HK-2 (cell line): ENCODE data around the gene CEP70.
A peak's percentile ranks its signal among the peaks of the same experiment; 100 is the strongest.
"Not testable (repeated sequence)": the region's sequence is repeated elsewhere in the genome, so short reads cannot be mapped to it uniquely, and the experiment has no call there.

Experiments used
- DNase-seq: peaks from one replicate; pipeline ENCODE4 v3.0.0-alpha.2; 2018; ENCODE audit not compliant: unreplicated experiment

The CEP70 gene, protein sequence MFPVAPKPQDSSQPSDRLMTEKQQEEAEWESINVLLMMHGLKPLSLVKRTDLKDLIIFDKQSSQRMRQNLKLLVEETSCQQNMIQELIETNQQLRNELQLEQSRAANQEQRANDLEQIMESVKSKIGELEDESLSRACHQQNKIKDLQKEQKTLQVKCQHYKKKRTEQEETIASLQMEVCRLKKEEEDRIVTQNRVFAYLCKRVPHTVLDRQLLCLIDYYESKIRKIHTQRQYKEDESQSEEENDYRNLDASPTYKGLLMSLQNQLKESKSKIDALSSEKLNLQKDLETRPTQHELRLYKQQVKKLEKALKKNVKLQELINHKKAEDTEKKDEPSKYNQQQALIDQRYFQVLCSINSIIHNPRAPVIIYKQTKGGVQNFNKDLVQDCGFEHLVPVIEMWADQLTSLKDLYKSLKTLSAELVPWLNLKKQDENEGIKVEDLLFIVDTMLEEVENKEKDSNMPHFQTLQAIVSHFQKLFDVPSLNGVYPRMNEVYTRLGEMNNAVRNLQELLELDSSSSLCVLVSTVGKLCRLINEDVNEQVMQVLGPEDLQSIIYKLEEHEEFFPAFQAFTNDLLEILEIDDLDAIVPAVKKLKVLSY

DNA sequence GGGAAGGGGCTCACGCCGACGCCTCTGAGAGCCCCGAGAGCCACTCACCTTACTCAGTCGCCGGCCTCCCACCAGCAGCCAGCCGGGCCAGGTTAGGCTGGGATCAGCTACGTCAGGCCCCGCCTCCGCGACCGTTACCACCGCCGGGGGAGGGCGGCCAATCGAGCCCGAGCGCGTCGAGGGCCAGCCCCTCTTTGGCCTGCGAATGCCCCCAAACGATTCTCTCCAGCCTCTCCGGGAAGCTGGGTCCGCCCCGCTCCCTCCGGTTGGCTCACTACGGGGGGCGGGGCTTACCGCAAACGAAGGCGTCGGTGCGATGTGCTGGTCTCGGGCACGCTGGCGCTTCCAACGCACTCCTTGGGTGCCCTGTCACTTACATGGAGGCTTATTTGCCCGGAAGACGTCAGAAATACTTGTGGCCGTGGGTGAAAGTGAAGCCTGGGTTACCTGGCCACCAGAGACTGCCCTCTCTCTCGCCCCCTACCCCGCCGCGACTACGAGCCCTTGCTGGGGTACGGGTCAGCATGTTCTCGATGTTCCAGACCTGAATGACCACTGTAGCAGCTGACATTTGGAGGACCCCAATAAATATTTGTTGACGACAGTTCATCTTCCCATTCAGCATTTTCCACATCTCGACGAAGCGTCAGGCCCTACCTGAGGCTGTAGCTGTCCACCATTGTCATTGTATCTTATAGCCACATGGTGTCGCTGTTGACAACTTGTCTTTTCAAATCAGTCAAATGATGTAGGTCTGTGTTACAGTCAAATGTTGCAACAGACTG lies at the start of gene CEP70:
Gene CEP70 (minus strand): TSS at position 111 of the 785 bp plus-strand sequence. CDS start 21,333 bp downstream, outside the sequence.
- DNase-seq = peak; percentile 95

DNA sequence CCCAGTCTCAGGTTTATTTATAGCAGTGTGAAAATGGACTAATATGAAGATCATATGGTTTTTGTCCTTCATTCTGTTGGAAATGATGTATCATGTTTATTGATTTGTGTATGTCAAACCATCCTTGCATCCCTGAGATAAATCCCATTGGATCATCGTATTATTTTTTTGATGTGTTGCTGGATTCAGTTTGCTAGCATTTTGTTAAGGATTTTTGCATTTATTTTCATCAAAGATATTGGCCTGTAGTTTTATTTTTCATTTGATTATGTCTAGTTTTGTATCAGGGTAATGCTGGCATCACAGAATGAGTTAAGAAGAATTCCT lies 48.8 kb upstream of the CEP70 start:
- DNase-seq = no peak

DNA sequence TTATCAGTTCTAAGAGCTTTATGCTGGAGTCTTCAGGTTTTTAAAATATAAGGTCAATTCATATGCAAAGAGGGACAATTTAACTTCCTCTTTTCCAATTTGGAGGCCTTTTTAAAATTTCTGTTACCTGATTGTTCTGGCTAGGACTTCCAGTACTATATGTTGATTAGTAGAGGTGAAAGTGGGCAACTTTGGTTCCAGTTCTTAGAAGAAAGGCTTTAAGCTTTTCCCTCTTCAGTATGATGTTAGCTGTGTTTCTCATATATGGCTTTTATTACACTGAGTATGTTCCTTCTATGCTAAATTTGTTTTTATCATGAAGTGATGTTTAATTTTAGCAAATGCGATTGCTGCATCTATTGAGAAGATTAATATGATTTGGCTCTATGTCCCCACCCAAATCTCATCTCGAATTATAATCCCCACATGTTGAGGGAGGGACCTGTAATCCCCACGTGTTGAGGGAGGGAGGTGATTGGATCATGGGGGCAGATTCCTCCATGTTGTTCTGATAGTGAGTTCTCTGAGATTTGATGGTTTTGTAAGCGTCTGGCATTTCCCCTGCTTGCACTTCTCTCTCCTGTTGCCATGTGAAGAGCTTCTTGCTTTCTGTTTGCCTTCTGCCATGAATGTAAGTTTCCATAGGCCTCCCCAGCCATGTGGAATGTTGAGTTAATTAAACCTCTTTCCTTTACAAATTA lies 48.3 kb upstream of the CEP70 start:
- no peak for DNase-seq

DNA sequence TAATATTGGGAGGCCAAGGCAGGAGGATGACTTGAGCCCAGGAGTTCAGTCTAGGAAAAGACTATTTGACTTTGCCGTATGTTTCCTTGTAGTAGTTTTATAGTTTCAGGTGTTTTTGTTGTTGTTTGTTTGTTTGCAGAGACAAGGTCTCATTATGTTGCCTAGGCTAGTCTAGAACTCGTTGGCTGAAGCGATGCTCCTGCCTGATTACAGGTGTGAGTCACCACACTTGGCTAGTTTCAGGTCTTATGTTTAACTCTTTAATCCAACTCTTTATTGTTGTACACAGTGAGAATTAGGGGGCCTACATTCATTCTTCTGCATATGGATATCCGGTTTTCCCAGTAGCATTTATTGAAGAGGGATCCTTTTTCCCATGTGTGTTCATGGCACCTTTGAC lies 46.5 kb upstream of the CEP70 start:
- no peak for DNase-seq

DNA sequence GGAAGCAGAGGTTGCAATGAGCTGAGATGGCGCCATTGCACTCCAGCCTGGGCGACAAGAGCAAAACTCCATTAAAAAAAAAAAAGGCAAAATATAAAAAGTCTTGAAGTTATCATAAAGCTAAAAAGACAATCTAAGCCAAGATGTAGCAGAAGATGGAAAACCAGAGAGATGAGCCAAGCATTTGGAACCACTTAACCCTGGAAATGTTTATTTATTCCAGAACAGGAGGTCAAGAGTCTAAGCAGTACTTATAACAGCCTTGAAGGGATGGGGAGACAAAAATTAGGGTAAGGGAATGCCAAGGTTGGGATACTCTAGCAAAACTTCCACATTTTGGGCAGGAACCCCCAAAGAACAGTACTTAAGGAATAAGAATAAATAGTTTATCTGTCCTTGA lies 44.6 kb upstream of the CEP70 start:
- DNase-seq = no peak

DNA sequence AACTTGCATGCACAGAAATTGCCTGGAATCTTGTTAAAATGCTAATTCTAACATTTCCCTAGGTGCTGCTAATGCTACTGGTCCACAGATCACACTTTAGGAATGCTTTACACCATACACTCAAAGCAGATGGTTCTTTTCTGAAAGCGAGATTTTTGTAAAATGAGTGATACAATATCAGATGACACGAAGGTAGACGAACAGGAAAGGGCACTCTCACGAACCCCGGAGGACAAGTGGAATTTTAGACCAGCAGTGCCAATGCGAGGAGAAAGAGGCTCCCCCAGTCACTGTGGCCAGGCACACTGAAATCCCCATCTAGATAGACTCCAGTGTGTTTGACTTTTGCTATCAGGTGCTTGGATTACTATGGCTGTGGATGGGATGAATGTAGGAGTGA lies 35.5 kb upstream of the CEP70 start:
- no peak for DNase-seq

DNA sequence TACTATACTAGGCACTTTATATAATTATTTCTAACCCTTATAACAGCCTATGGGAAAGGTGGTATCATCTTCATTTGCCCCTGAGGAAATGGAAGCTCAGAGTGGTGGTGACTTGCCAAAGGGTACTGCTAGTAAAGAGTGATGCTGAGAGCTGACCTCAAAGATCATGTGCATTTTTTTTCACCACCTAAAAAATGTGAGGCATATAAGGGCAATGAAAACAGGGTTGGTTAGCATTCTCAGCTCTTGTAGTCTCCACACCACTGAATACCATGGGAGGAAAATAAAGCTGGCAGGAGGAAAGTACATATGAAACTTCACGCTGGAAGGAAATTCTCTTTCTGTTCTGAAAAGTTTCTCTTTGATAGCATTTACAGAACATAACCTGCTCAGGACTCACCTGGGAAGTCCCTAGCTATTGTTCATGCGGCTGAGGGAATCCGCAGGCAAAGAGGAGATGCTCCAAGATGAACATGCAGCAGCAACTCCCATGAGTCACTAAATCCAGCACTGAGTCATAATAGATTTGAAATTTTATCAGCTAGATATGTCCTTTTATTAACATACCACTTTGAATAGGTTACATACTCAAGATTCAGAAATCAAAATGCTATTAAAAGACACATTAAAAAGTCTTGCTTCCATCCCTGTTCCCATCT lies 31.8 kb upstream of the CEP70 start:
- no peak for DNase-seq

DNA sequence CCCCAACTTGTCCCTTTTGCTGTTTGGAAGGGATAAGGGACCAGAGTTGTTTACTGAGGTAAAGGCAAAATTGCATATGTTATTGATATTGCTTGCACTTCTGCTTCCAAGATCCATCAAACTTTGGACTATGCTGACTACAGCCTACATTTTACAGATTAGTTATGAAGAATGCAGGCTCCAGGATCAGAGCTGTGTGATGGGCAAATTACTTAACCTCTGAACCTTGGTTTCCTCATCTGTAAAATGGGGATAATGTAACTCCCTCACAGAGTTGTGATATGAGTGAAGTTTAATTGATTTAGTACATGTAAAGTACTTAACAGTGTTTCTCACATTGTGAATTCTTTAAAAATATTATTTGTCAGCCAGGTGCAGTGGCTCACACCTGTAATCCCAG lies 30.5 kb upstream of the CEP70 start:
- DNase-seq = no peak

DNA sequence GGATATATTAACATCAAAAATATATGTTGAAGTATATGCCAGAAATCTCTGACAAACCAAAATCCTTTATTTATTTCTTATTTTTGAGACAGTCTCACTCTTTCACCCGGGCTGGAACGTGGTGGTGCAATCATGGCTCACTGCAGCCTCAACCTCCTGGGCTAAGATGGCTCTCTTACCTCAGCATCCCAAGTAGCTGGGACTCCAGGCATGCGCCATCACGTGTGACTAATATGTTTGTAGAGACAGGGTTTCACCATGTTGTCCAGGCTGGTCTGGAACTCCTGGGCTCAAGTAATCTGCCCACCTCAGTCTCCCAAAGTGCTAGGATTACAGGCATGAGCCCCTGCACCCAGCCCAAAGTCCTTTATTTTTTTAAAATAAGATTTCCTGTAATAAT lies 26.4 kb upstream of the CEP70 start:
- DNase-seq = no peak

DNA sequence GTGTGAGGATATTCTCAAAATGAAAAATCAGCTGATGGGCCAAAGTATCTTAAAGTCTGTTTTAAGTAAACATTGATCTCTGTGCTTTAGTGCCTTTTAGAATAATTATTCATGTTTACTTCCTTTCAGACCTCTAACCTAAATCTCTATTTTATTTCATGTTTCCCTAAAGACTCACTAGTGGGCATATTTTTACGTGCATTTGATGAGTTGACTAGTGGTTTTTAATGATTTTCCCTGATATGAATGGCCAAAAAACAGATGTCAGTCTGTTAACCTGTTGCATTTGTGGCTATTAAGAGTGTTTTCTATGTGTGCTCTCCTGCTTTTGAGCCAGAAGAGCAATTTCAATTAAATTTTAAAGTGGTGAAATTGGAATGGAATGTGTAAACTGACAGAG lies 21.4 kb upstream of the CEP70 start:
- DNase-seq = no peak

DNA sequence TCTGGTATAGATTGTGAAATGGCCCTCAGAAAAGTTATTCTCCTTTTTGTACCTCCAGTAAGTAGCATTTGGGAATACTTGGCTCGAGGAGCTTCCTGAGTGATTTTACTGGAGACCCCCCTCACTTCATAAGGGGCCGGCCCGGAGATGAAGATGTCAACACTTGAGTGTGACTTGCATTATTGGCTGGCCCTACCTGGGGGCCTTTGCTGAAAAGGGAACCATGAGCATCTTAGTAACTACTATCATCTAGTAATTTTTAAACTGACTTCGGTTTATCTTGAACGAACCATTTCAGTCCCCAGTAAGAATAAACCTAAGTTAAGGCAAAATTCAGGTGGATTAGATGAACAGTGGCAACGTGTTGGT lies 15.8 kb upstream of the CEP70 start:
- DNase-seq = no peak

DNA sequence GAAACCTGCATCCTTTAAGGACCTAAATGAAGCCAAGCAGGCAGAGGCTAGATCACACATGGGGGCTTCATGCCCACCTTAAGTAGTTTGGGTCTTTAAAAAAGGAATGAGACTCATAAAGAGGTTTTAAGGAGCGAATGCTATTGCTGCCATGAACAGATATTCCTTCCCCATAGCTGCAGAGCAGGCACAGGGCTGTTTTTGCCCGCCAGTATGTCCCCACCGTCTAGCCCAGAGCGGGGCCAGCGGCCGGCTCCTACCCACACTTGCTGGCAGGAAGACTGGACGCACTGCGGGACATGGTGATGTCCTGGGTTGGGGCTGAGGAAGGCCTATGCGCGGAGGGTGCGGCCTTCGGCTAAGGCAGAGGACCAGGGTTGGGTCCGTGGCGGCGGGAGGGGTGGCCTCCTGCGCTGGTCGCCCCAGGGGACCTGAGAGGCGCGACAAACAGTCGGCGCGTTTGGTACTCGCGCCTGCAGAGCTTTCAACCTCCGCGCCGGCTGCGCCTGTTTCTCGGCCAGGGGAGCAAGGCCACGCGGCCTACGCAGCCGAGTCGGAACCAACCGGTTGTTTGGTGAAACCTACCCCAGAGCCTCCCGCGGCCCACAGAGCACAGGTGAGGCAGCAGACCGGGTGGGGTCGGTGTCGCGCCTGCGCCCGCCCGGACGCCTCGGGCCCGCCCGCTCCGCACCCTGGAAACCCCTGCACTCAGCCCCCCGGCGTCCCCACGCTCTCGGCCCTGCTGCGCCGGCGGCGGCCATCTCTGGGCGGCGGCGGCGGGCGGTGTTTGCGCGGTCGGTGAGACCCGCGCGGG lies 14.5 kb upstream of the CEP70 start, which contains the start of gene FAIM:
Gene FAIM (plus strand): TSS at position 450 of the 814 bp plus-strand sequence. CDS start 10,956 bp downstream, outside the sequence.
- DNase-seq = peak; percentile 81

DNA sequence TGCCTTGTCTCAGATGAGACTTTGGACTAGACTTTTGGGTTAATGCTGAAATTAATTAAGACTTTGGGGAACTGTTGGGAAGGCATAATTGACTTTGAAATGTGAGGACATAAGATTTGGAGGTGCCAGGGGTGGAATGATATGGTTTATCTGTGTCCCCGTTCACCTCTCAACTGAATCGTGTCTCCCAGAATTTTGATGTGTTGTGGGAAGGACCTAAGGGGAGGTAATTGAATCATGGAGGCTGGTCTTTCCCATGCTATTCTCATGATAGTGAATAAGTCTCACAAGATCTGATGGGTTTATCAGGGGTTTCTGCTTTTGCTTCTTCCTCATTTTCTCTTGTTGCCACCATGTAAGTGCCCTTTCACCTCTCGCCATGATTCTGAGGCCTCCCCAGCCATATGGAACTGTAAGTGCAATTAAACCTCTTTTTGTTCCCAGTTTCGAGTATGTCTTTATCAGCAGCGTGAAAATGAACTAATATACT lies 10.1 kb upstream of the CEP70 start:
- DNase-seq = not testable (repeated sequence)

DNA sequence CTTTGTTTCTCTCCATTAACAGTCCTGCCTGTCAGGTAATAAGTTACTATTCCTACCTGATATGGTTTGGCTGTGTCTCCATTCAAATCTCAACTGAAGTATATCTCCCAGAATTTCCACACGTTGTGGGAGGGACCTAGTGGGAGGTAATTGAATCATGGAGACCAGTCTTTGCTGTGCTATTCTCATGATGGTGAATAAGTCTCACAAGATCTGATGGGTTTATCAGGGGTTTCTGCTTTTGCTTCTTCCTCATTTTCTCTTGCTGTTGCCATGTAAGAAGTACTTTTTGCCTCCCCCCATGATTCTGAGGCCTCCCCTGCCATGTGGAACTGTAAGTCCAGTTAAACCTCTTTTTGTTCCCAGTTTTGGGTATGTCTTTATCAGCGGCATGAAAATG lies 7.6 kb upstream of the CEP70 start:
- not testable (repeated sequence) for DNase-seq

DNA sequence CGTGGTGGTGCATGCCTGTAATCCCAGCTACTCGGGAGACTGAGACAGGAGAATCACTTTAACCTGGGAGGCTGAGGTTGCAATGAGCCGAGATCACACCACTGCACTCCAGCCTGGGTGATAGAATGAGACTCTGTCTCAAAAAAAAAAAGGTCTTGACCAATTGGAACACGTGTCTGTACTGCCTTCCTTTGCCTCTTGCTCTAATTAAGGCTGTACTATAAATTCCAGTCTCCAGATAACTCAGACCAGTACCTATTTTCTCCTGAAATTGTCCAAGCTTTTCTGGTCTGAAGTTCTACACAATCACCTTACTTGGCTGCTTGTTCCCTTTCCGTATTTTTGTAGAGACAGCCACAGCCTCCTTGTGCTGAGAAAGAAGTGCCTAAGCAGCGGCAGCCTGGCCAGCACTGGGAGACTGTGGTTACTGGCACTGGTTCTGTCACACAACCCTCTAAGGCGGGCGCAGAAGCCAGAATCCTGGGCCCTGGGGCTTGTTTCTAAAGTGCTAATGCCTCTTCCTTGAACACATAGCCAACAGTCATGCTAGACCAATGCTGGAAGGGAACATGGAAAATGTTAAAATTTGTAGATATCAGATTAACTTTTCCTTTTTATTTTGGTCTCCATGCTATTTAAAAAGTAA lies 6.2 kb upstream of the CEP70 start:
- DNase-seq = no peak

DNA sequence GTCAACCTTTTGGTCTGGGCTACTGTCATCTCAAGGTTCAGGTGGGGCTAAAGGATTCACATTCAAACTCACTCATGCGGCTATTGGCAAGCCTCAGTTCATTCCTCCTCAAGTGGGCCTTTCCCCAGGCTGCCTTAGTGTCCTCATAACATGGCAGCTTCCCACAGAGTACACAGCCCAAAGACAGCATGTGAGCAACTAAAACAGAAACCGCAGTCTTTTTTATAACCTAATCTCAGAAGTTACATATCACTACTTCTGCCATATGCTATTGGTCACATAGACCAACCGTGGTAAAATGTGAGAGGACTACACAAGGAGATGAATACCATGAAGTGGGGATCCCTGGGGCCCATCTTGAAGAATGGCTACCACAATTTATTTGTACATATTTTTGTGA lies 4.5 kb upstream of the CEP70 start:
- DNase-seq = no peak

DNA sequence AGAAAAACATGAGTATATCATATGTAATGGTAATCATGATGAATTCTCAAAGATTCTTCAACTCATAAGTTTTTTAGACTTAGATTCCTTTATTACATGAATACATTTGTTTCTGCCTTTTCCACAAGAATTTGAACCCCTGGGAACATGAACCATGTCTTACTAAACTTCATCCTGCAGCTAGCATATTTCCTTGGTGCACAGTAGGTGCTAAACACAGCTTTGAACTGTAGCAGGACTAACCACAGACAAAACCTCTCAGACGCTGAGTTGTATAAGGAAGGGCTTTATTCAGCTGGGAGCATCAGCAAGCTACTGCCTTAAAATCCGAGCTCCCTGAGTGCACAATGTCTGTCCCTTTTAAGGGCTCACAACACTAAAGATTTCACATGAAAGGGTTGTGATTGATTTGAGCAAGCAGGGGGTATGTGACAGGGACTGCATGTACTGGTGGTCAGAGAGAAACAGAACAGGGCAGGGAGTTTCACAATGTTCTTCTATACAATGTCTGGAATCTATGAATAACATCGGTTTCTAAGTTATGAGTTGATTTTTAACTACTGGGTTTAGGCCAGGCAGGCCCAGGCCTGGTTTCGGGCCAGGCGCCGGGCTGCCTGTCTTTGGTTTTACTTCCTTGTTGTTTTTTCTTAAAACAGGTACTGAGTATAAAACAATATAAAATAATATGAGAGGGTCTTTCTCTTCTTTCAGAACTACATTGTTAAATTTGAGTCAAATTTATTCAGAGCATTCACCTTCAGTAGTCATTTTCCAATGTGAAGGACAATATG lies 3.3 kb upstream of the CEP70 start:
- not testable (repeated sequence) for DNase-seq

DNA sequence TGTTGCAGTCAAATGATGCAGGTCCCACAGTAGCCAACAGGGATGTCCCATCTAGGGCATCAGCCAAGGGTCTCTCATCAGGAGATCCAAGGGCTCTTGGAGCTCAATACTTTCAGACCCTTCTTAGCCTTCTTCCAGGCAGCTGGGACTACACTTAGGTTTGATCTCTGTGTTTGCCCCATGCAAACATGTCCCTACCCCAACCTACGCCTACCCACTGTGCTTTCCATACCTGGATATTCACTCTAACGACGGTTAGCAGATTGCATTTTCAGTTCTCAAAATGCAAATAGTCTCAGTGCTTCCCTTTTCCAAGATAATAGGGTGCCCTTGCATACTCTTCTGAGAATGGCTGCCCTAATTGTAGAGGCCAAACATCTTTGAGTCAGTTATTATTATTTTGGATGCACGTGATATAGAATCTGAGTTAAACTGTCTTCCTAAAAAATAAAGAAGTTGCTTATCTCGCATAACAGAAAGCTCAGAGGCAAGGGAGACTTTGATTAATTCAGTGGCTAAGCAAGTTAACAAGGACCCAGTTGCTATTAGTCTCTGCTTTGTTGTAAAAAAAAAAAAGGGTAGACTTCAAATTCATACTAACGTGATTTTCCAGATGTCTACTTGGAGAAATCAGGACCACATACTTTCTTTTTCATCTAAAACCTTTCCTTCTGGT lies 1.0 kb upstream of the CEP70 start:
- DNase-seq = no peak
